ENCODE data around the gene YBX2. TPM values are rescaled to one million over a fixed set of nuclear protein-coding genes. Genes with fewer than 3 reads are reported as not detected.
A peak's percentile ranks its signal among the peaks of the same experiment; 100 is the strongest.

The YBX2 gene
- total RNA-seq, 1 experiment from 2014 or later: 54.9 TPM

- TF ChIP-seq SIN3A (IDR thresholded peaks at IDR 0.05; ENCODE audit: borderline replicate concordance, insufficient read depth, low read depth, low read length) (no peak), CTCF (IDR thresholded peaks at IDR 0.05) (peak; percentile 94)
- ChIA-PET POLR2A (interaction anchor here (1.0 kb wide), 1 partner anchor 33 kb away, joined by 3 read pairs; no protein-coding TSS in a partner anchor), CTCF (interaction anchor here (1.0 to 1.8 kb wide), 2 partner anchors 16 to 33 kb away, joined by 4 to 13 read pairs; no protein-coding TSS in a partner anchor)
- BruUV-seq (replicated peaks): no TSS peak
- DNase-seq (ENCODE audit: low read depth, low spot score): peak; percentile 80
- in situ Hi-C loops (cut with HindIII; ENCODE audit: low pct_unique_long_range_greater_than_20kb, low sequenced_read_pairs): no loop called here
- Histone ChIP-seq H3K36me3 (ENCODE audit: control insufficient read depth, insufficient read depth, low read length) (no peaks in the 10 kb centered on the region), H3K4me1 (ENCODE audit: control insufficient read depth, insufficient read depth, low read length) (no peaks in the 10 kb centered on the region), H3K27ac (ENCODE audit: low read length) (peak overlapping the region; percentile 63; the same call in 1 of the 2 replicates), H3K27me3 (ENCODE audit: control insufficient read depth, insufficient read depth, low read length) (no peaks in the 10 kb centered on the region), H3K4me3 (ENCODE audit: low read depth in 2 of 2, low read length in 2 of 2) (peak overlapping the region; percentile 46 to 64), H3K9me3 (ENCODE audit: control insufficient read depth, insufficient read depth, low read depth, low read length) (no peaks in the 10 kb centered on the region)
- intact Hi-C loops (cut with micrococcal nuclease; ENCODE audit: unreplicated experiment): loop anchor here (2.0 kb wide), 1 partner anchor 16 kb away; no protein-coding TSS in a partner anchor
- ATAC-seq: peak; percentile 87
Measured at GRCh38 chr17:7280519-7281073, 13.8 kb downstream of the YBX2 start.

- in situ Hi-C loops (cut with HindIII; ENCODE audit: low pct_unique_long_range_greater_than_20kb, low sequenced_read_pairs): no loop called here
- H3K27ac ChIP-seq (ENCODE audit: low read length): no peak overlapping the region
- no TSS peak for BruUV-seq (replicated peaks)
Measured at GRCh38 chr17:7279448-7279847, 15.0 kb downstream of the YBX2 start.

More at GRCh38 chr17:7279448-7279847, 15.0 kb downstream of the YBX2 start:
- Histone ChIP-seq H3K36me3 (ENCODE audit: control insufficient read depth, insufficient read depth, low read length) (no peaks in the 10 kb centered on the region), H3K9me3 (ENCODE audit: control insufficient read depth, insufficient read depth, low read depth, low read length) (no peaks in the 10 kb centered on the region), H3K4me1 (ENCODE audit: control insufficient read depth, insufficient read depth, low read length) (no peaks in the 10 kb centered on the region), H3K27me3 (ENCODE audit: control insufficient read depth, insufficient read depth, low read length) (no peaks in the 10 kb centered on the region), H3K4me3 (ENCODE audit: low read depth in 2 of 2, low read length in 2 of 2) (no peak overlapping the region)
- TF ChIP-seq REST (IDR thresholded peaks at IDR 0.05; ENCODE audit: insufficient read depth in 1 of 2, low read depth in 2 of 2, low read length in 1 of 2) (no peak), TCF7L2 (IDR thresholded peaks at IDR 0.05; ENCODE audit: low read depth, low read length) (no peak), CTCF (IDR thresholded peaks at IDR 0.05) (no peak), SIN3A (IDR thresholded peaks at IDR 0.05; ENCODE audit: borderline replicate concordance, insufficient read depth, low read depth, low read length) (no peak), POLR2AphosphoS5 (IDR thresholded peaks at IDR 0.05; ENCODE audit: low read depth, low read length) (no peak)
- intact Hi-C loops (cut with micrococcal nuclease; ENCODE audit: unreplicated experiment): no loop called here
- ChIA-PET POLR2A (no interaction called here), CTCF (no interaction called here)
- DNase-seq (ENCODE audit: low read depth, low spot score): no peak
- ATAC-seq: no peak

Data from Panc1 (cell line).